HEK293 (cell line): ENCODE measurements around the gene PGM1.

Experiments used
- CTCF ChIA-PET: fragments of 350-600 bp; formaldehyde crosslinking; extraction: SDS; loops from one replicate; lab custom pipeline; 2021; ENCODE audit warnings: antibody characterized with exemption; lab: Yijun Ruan, JAX
- POLR2A ChIA-PET: fragments of 300-600 bp; formaldehyde crosslinking; extraction: SDS; loops from one replicate; lab custom pipeline; 2020; ENCODE audit warnings: antibody characterized with exemption, inconsistent platforms; lab: Yijun Ruan, JAX
- H3K27ac ChIP-seq: fragments of 200-500 bp; sonication (Bioruptor generic); 2 replicates; pipeline ENCODE4 v1.5.1; 2014; ENCODE audit warnings: low read depth, low read length, control low read depth, inconsistent platforms; ENCODE audit errors: extremely low read depth
- H3K36me3 ChIP-seq, 2 experiments: fragments of 200-500 bp in 1 of 2; sonication (Bioruptor generic) in 1 of 2; 1 replicate in 1 of 2; 2 replicates in 1 of 2; pipeline ENCODE4 v1.5.1; 2014 to 2017; ENCODE audit warnings: inconsistent platforms in 2 of 2, low read length in 2 of 2; ENCODE audit not compliant: control insufficient read depth in 2 of 2, insufficient read depth in 1 of 2
- H3K4me1 ChIP-seq: fragments of 200-500 bp; sonication (Bioruptor generic); 2 replicates; pipeline ENCODE4 v1.5.1; 2014; ENCODE audit warnings: mild to moderate bottlenecking, low read length, inconsistent platforms; ENCODE audit not compliant: control insufficient read depth, insufficient read depth
- H3K4me3 ChIP-seq: 2 replicates; pipeline ENCODE4 v1.5.1; 2011; ENCODE audit warnings: low read depth, mild to moderate bottlenecking, control low read depth, low read length, moderate library complexity
- H3K9me3 ChIP-seq: fragments of 200-500 bp; sonication (Bioruptor generic); 2 replicates; pipeline ENCODE4 v1.5.1; 2014; ENCODE audit warnings: low read depth, low read length, inconsistent platforms; ENCODE audit not compliant: control insufficient read depth, insufficient read depth
- GLI4 ChIP-seq: fragments of 450-650 bp; formaldehyde crosslinking; IDR thresholded peaks from 2 replicates; pipeline ENCODE4 v1.5.1; 2016; ENCODE audit warnings: missing biosample characterization, missing genetic modification characterization
- HOXC10 ChIP-seq: sonication (generic); formaldehyde crosslinking; IDR thresholded peaks from 2 replicates; pipeline ENCODE4 v1.8.1; 2023; ENCODE audit warnings: mild to moderate bottlenecking, missing genetic modification reagents
- KLF7 ChIP-seq: fragments of 450-650 bp; formaldehyde crosslinking; IDR thresholded peaks from 2 replicates; pipeline ENCODE4 v1.5.1; 2016; ENCODE audit warnings: missing biosample characterization, missing genetic modification characterization, borderline replicate concordance
- OSR2 ChIP-seq: fragments of 450-650 bp; formaldehyde crosslinking; IDR thresholded peaks from 2 replicates; pipeline ENCODE4 v1.5.1; 2016; ENCODE audit warnings: missing biosample characterization, missing genetic modification characterization
- PRDM1 ChIP-seq: fragments of 450-650 bp; formaldehyde crosslinking; IDR thresholded peaks from 2 replicates; pipeline ENCODE4; 2016; ENCODE audit warnings: missing biosample characterization, missing genetic modification characterization
- REPIN1 ChIP-seq: fragments of 450-650 bp; formaldehyde crosslinking; IDR thresholded peaks from 2 replicates; pipeline ENCODE4 v1.5.1; 2017; ENCODE audit warnings: missing biosample characterization, missing genetic modification characterization, low read depth
- SETDB1 ChIP-seq: IDR thresholded peaks from one replicate; pipeline ENCODE4 v1.6.1; 2017; ENCODE audit warnings: mild to moderate bottlenecking, low read length, moderate library complexity, mixed read lengths; ENCODE audit not compliant: insufficient read length
- ZFP37 ChIP-seq: fragments of 450-650 bp; formaldehyde crosslinking; IDR thresholded peaks from 2 replicates; pipeline ENCODE4 v1.5.1; 2016; ENCODE audit warnings: missing biosample characterization, missing genetic modification characterization
- ZNF114 ChIP-seq: fragments of 450-650 bp; formaldehyde crosslinking; IDR thresholded peaks from 2 replicates; pipeline ENCODE4 v1.5.0; 2017; ENCODE audit warnings: missing biosample characterization, missing genetic modification characterization
- ZNF138 ChIP-seq: fragments of 450-650 bp; formaldehyde crosslinking; IDR thresholded peaks from 2 replicates; pipeline ENCODE4 v1.5.1; 2016; ENCODE audit warnings: missing biosample characterization, missing genetic modification characterization, borderline replicate concordance
- ZNF140 ChIP-seq: fragments of 450-650 bp; formaldehyde crosslinking; IDR thresholded peaks from 2 replicates; pipeline ENCODE4 v1.5.1; 2016; ENCODE audit warnings: missing biosample characterization, missing genetic modification characterization
- ZNF223 ChIP-seq: fragments of 450-650 bp; formaldehyde crosslinking; IDR thresholded peaks from 2 replicates; pipeline ENCODE4 v1.5.1; 2016; ENCODE audit warnings: missing biosample characterization, missing genetic modification characterization
- ZNF23 ChIP-seq: fragments of 450-650 bp; formaldehyde crosslinking; IDR thresholded peaks from 2 replicates; pipeline ENCODE4 v1.5.1; 2016; ENCODE audit warnings: missing biosample characterization, missing genetic modification characterization, borderline replicate concordance
- ZNF280D ChIP-seq: fragments of 450-650 bp; formaldehyde crosslinking; IDR thresholded peaks from 2 replicates; pipeline ENCODE4 v1.5.1; 2016; ENCODE audit warnings: missing biosample characterization, missing genetic modification characterization
- ZNF335 ChIP-seq: fragments of 450-650 bp; formaldehyde crosslinking; conservative IDR thresholded peaks from 2 replicates; pipeline ENCODE4 v1.5.1; 2016; ENCODE audit warnings: missing biosample characterization, missing genetic modification characterization
- ZNF416 ChIP-seq: fragments of 450-650 bp; formaldehyde crosslinking; IDR thresholded peaks from 2 replicates; pipeline ENCODE4 v1.5.1; 2016; ENCODE audit warnings: missing biosample characterization, missing genetic modification characterization
- ZNF433 ChIP-seq: fragments of 450-650 bp; formaldehyde crosslinking; IDR thresholded peaks from 2 replicates; pipeline ENCODE4 v1.5.1; 2016; ENCODE audit warnings: missing biosample characterization, missing genetic modification characterization, low read depth
- ZNF473 ChIP-seq: fragments of 450-650 bp; formaldehyde crosslinking; IDR thresholded peaks from 2 replicates; pipeline ENCODE4 v1.5.1; 2017; ENCODE audit warnings: missing biosample characterization, missing genetic modification characterization
- ZNF488 ChIP-seq: fragments of 450-650 bp; formaldehyde crosslinking; IDR thresholded peaks from 2 replicates; pipeline ENCODE4 v1.5.1; 2016; ENCODE audit warnings: missing biosample characterization, missing genetic modification characterization
- ZNF501 ChIP-seq: fragments of 450-650 bp; formaldehyde crosslinking; IDR thresholded peaks from 2 replicates; pipeline ENCODE4 v1.5.1; 2016; ENCODE audit warnings: missing biosample characterization, missing genetic modification characterization
- ZNF513 ChIP-seq: fragments of 450-650 bp; IDR thresholded peaks from 2 replicates; pipeline ENCODE4 v1.5.1; 2018; ENCODE audit warnings: missing biosample characterization, missing genetic modification characterization
- ZNF529 ChIP-seq: fragments of 450-650 bp; formaldehyde crosslinking; IDR thresholded peaks from 2 replicates; pipeline ENCODE4 v1.5.1; 2017; ENCODE audit warnings: missing genetic modification characterization, missing biosample characterization; ENCODE audit not compliant: insufficient replicate concordance
- ZNF549 ChIP-seq: fragments of 450-650 bp; IDR thresholded peaks from 2 replicates; pipeline ENCODE4 v1.5.1; 2018; ENCODE audit warnings: missing biosample characterization, missing genetic modification characterization, mild to moderate bottlenecking, inconsistent platforms, moderate library complexity
- ZNF585B ChIP-seq: fragments of 450-650 bp; formaldehyde crosslinking; IDR thresholded peaks from 2 replicates; pipeline ENCODE4 v1.5.1; 2016; ENCODE audit warnings: missing biosample characterization, missing genetic modification characterization
- ZNF704 ChIP-seq: fragments of 450-650 bp; formaldehyde crosslinking; IDR thresholded peaks from 2 replicates; pipeline ENCODE4 v1.5.1; 2016; ENCODE audit warnings: missing biosample characterization, missing genetic modification characterization
- ZNF843 ChIP-seq: fragments of 450-650 bp; formaldehyde crosslinking; IDR thresholded peaks from 2 replicates; pipeline ENCODE4 v1.5.1; 2016; ENCODE audit warnings: missing biosample characterization, missing genetic modification characterization

PGM1 gene

GRCh38 chr1:63677497-63677896, 84.3 kb downstream of the PGM1 start:
- no peak overlapping the region for H3K27ac ChIP-seq
- no peak overlapping the region for H3K4me3 ChIP-seq
- H3K36me3 ChIP-seq = no peaks in the 10 kb centered on the region
- TF ChIP-seq ZNF433 (no peak), ZFP37 (tag by site-specific recombination) (no peak), ZNF585B (tag by site-specific recombination) (no peak), ZNF704 (tag by site-specific recombination) (no peak), HOXC10 (no peak), ZNF280D (no peak), ZNF223 (no peak), ZNF501 (tag by site-specific recombination) (no peak), ZNF138 (no peak), ZNF473 (tag by site-specific recombination) (no peak), ZNF335 (no peak), ZNF513 (tag by site-specific recombination) (no peak)
- POLR2A ChIA-PET = no interaction called here
- CTCF ChIA-PET = interaction anchor here (1.0 to 1.5 kb wide), 3 partner anchors 8 to 238 kb away, joined by 3 to 4 read pairs (median 3); no protein-coding TSS in a partner anchor
- no peaks in the 10 kb centered on the region; the same call in 1 of the 2 replicates for H3K4me1 ChIP-seq
- H3K9me3 ChIP-seq = no peaks in the 10 kb centered on the region

GRCh38 chr1:63678200-63678599, 85.0 kb downstream of the PGM1 start:
- H3K9me3 ChIP-seq = no peaks in the 10 kb centered on the region
- CTCF ChIA-PET = no interaction called here
- no peak overlapping the region for H3K4me3 ChIP-seq
- H3K4me1 ChIP-seq = no peaks in the 10 kb centered on the region; the same call in 1 of the 2 replicates
- TF ChIP-seq OSR2 (tag by site-specific recombination) = no peak
- TF ChIP-seq SETDB1 = no peak
- no peak for TF ChIP-seq PRDM1 (tag by site-specific recombination)
- TF ChIP-seq ZNF23 (tag by site-specific recombination) = no peak
- TF ChIP-seq ZNF549 = no peak
- no peak for TF ChIP-seq REPIN1 (tag by site-specific recombination)
- no peak for TF ChIP-seq ZNF488
- no peak for TF ChIP-seq ZNF843 (tag by site-specific recombination)
- TF ChIP-seq ZNF529 (tag by site-specific recombination) = no peak
- TF ChIP-seq GLI4 = no peak
- TF ChIP-seq ZNF114 (tag by site-specific recombination) = no peak
- no peak for TF ChIP-seq KLF7
- no peak for TF ChIP-seq ZNF140 (tag by site-specific recombination)
- no peak for TF ChIP-seq ZNF416 (tag by site-specific recombination)
- TF ChIP-seq, all 188 proteins: peak for 0
- POLR2A ChIA-PET = no interaction called here
- Histone ChIP-seq H3K36me3 (no peaks in the 10 kb centered on the region), H3K27ac (no peak overlapping the region)
